ENCODE results near the gene PXDC1. TPM values are rescaled to one million over a fixed set of nuclear protein-coding genes. Genes with fewer than 3 reads are reported as not detected.
A peak's percentile ranks its signal among the peaks of the same experiment; 100 is the strongest.
"Not testable (repeated sequence)": the region's sequence is repeated elsewhere in the genome, so short reads cannot be mapped to it uniquely, and the experiment has no call there.

Gene PXDC1
- total and polyA plus RNA-seq, 2 experiments from 2014 or later, result 12.3 to 16.1 TPM

DNA sequence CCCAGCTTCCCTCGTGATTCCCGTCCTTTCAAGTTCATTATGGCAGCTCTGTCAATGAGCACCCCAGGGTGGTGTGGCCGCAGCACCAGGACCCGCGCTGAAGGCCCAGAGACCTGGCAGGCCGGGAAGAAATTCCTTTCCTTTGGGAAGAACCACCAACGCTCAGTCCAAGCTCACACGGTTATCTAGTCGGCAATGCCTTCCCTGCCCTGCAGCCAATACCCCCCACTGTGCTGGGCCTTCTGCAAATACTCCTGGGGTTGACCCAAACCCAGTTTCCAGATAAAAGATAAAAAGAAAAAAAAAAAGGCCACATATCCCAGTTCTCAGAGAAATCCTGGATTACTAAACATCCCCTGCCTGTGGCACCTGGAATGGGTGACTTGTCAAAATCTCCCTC, 28.7 kb downstream of the PXDC1 start:
- no peaks in the 10 kb centered on the region for H3K36me3 ChIP-seq
- H3K4me3 ChIP-seq, result no peak overlapping the region
- peaks cover 8% of the 10 kb centered on the region for H3K4me1 ChIP-seq (ENCODE audit: low read depth)
- H3K27ac ChIP-seq, result no peak overlapping the region
- no peaks in the 10 kb centered on the region for H3K9me3 ChIP-seq (ENCODE audit: low read depth)
- TF ChIP-seq, protein P1, sequence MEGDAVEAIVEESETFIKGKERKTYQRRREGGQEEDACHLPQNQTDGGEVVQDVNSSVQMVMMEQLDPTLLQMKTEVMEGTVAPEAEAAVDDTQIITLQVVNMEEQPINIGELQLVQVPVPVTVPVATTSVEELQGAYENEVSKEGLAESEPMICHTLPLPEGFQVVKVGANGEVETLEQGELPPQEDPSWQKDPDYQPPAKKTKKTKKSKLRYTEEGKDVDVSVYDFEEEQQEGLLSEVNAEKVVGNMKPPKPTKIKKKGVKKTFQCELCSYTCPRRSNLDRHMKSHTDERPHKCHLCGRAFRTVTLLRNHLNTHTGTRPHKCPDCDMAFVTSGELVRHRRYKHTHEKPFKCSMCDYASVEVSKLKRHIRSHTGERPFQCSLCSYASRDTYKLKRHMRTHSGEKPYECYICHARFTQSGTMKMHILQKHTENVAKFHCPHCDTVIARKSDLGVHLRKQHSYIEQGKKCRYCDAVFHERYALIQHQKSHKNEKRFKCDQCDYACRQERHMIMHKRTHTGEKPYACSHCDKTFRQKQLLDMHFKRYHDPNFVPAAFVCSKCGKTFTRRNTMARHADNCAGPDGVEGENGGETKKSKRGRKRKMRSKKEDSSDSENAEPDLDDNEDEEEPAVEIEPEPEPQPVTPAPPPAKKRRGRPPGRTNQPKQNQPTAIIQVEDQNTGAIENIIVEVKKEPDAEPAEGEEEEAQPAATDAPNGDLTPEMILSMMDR (IDR thresholded peaks at IDR 0.05; ENCODE audit: low read depth, low read length), result no peak
- H3K27me3 ChIP-seq, result no peaks in the 10 kb centered on the region
- peak in 1 of 2 donors; percentile 15 for DNase-seq (ENCODE audit: low read depth in 1 of 2, low spot score in 1 of 2)

DNA sequence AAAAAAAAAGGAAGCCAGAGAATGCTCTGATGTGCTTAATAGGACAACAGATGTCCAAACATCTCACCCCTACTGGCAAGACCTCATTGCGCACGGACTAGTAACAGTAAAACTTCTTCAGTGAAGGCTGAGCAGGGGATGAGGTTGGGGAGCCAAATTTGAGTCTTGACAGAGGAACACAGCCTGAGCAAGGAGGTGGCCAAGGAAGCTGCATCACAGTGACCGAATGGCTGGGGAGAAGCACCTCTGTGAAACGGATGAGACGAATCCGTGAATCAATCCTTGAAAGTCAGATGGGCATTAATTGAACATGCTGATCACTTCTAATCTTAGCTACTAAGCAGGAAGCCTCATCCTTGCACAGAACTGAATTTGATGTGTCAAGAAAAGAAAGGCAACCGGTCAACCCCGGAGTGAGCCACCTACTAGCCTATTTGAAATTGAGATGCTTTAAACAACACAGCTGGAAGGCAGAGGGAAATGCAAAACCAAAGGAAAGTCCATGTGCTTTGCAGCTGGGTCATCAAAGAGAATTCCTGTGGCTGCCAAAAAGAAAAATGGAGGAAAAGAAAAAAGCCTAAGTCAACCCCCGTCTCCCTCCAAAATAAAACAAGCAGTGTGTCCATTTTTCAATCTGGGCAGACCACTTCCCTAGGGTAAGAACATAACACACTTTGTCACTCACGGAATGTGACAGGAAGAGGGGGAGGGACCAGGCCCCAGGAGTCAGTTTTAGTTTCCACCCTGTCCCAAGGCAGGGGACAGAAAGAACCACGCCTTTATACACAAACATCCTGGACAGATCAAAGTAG, 29.5 kb downstream of the PXDC1 start:
- H3K4me1 ChIP-seq (ENCODE audit: low read depth), result peaks cover 8% of the 10 kb centered on the region
- no peaks in the 10 kb centered on the region for H3K27me3 ChIP-seq
- H3K27ac ChIP-seq, result no peak overlapping the region
- H3K4me3 ChIP-seq, result no peak overlapping the region
- H3K9me3 ChIP-seq (ENCODE audit: low read depth), result no peaks in the 10 kb centered on the region
- TF ChIP-seq, protein P1 (IDR thresholded peaks at IDR 0.05; ENCODE audit: low read depth, low read length), result no peak
- DNase-seq (ENCODE audit: low read depth in 1 of 2, low spot score in 1 of 2), result no peak
- no peaks in the 10 kb centered on the region for H3K36me3 ChIP-seq

DNA sequence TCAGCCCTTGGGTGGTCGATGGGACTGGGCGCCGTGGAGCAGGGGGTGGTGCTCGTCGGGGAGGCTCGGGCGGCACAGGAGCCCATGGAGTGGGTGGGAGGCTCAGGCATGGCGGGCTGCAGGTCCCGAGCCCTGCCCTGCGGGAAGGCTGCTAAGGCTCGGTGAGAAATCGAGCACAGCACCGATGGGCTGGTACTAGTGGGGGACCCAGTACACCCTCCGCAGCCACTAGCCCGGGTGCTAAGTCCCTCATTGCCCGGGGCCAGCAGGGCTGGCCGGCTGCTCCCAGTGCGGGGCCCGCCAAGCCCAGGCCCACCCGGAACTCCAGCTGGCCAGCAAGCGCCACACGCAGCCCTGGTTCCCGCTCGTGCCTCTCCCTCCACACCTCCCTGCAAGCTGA, 30.7 kb downstream of the PXDC1 start:
- H3K36me3 ChIP-seq; H3K4me3 ChIP-seq; DNase-seq (ENCODE audit: low read depth in 1 of 2, low spot score in 1 of 2): not testable (repeated sequence)

DNA sequence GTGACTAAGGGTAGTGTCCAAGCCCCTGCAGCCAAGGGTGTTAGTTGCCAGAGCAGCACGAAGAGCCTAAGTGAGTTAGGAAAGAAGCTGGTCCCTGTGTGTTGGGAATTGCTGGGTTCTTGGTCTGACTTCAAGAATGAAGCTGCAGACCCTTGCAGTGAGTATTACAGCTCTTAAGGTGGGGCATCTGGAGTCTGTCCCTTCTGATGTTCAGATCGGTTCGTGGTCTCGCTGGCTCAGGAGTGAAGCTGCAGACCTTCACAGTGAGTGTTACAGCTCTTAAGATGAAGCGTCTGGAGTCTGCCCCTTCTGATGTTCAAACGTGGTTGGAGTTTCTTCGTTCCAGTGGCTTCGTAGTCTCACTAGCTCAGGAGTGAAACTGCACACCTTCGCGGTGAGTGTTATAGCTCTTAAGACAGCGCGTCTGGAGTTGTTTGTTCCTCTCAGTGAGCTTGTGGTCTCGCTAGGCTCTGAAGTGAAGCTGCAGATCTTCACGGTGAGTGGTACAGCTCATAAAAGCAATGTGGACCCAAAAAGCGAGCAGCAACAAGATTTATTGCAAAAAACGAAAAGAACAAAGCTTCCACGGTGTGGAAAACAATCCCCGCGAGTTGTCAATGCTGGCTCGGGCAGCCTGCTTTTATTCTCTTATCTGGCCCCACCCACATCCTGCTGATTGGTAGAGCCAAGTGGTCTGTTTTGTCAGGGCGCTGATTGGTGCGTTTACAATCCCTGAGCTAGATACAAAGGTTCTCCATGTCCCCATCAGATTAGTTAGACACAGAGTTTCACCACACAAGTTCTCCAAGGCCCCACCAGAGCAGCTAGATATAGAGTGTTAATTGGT, 31.8 kb downstream of the PXDC1 start:
- Histone ChIP-seq H3K9me3 (ENCODE audit: low read depth) (no peaks in the 10 kb centered on the region), H3K27ac (no peak overlapping the region), H3K4me3 (no peak overlapping the region), H3K4me1 (ENCODE audit: low read depth) (peaks cover 8% of the 10 kb centered on the region), H3K36me3 (no peaks in the 10 kb centered on the region), H3K27me3 (no peaks in the 10 kb centered on the region)
- peak in 1 of 2 donors; percentile 42 for DNase-seq (ENCODE audit: low read depth in 1 of 2, low spot score in 1 of 2)
- TF ChIP-seq, protein P1 (IDR thresholded peaks at IDR 0.05; ENCODE audit: low read depth, low read length), result no peak

More for the DNA sequence above, 30.7 kb downstream of the PXDC1 start:
- H3K27me3 ChIP-seq; H3K4me1 ChIP-seq (ENCODE audit: low read depth); H3K9me3 ChIP-seq (ENCODE audit: low read depth); H3K27ac ChIP-seq: not testable (repeated sequence)

DNA sequence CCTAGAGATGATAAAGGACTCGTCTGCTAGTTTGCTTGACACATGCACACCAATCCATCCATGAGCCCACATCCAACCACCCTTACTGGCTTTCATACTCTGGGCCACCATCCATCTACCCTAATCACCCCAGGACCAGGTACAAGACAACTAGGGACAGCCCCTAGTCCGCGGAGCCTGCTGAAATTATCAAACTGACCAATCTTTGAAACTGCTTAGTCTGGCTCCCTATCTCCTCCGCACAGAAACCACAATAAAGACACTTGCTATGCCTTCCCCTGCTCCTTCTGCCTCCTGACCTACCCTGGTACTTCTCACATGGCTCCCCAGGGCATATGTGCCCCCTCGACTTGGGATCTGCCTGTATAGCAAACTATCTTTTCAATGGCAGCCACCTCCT, 33.1 kb downstream of the PXDC1 start:
- no peak for DNase-seq (ENCODE audit: low read depth in 1 of 2, low spot score in 1 of 2)
- H3K9me3 ChIP-seq (ENCODE audit: low read depth), result no peaks in the 10 kb centered on the region
- TF ChIP-seq, protein P1 (IDR thresholded peaks at IDR 0.05; ENCODE audit: low read depth, low read length), result no peak

DNA sequence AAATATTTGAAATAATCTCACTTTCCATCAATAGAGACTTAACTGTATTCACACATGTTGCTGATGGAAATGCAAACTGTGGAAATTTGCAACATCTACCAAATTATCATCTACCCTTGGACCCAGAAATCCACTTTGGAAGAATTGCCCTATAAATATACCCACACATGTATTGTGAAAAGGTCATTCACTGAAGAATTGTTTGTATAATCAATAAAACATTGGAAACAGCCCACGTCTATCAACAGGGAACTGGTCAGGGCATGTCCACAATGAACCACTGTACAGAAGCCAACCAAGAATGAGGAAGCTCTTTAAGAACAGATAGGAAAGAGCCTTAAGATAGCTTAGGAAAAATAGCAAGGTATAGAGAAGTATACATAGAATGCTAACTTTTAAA, 36.2 kb downstream of the PXDC1 start:
- no peaks in the 10 kb centered on the region for H3K9me3 ChIP-seq (ENCODE audit: low read depth)
- TF ChIP-seq, protein P1 (IDR thresholded peaks at IDR 0.05; ENCODE audit: low read depth, low read length), result no peak
- H3K4me1 ChIP-seq (ENCODE audit: low read depth), result peaks cover 8% of the 10 kb centered on the region
- H3K36me3 ChIP-seq, result no peaks in the 10 kb centered on the region
- H3K4me3 ChIP-seq, result no peak overlapping the region
- no peak for DNase-seq (ENCODE audit: low read depth in 1 of 2, low spot score in 1 of 2)
- no peaks in the 10 kb centered on the region for H3K27me3 ChIP-seq
- no peak overlapping the region for H3K27ac ChIP-seq

More for the DNA sequence above, 33.1 kb downstream of the PXDC1 start:
- Histone ChIP-seq H3K4me1 (ENCODE audit: low read depth) (peaks cover 8% of the 10 kb centered on the region), H3K36me3 (no peaks in the 10 kb centered on the region), H3K4me3 (no peak overlapping the region), H3K27me3 (no peaks in the 10 kb centered on the region), H3K27ac (no peak overlapping the region)
